Right lobe of liver (tissue), 6 donors: ENCODE data around the gene KCNH2. TPM values are rescaled to one million over a fixed set of nuclear protein-coding genes. Genes with fewer than 3 reads are reported as not detected.
A peak's percentile ranks its signal among the peaks of the same experiment; 100 is the strongest.

Experiments used
- ATAC-seq, 4 donors: fragments of 200-7000 bp; cut with Tn5 transposase; one replicate each; pipeline ENCODE4 v1.9.1; 2020; ENCODE audit warnings: mild to moderate bottlenecking in 4 of 4, moderate library complexity in 4 of 4
- DNase-seq, 3 donors: peaks; one replicate each; pipeline ENCODE4 v3.0.0-alpha.2; 2020
- H3K27ac ChIP-seq, 3 donors: fragments of 200-600 bp; one replicate each; pipeline ENCODE4 v1.8.0; 2022
- H3K27me3 ChIP-seq, 2 donors: fragments of 200-600 bp; one replicate each; pipeline ENCODE4 v1.8.0; 2022
- H3K36me3 ChIP-seq, 4 donors: fragments of 200-600 bp; sonication (generic) in 1 of 4; one replicate each; pipeline versions ENCODE4 v1.5.1 to v1.8.0; 2017 to 2022; ENCODE audit warnings: control low read depth in 1 of 4
- H3K4me1 ChIP-seq, 4 donors: fragments of 200-600 bp; sonication (generic) in 1 of 4; one replicate each; pipeline versions ENCODE4 v1.5.1 to v1.8.0; 2017 to 2022; ENCODE audit warnings: control low read depth in 1 of 4
- H3K4me3 ChIP-seq, 3 donors: fragments of 200-600 bp; one replicate each; pipeline ENCODE4 v1.8.0; 2022
- H3K9me3 ChIP-seq, 4 donors: fragments of 200-600 bp; sonication (generic) in 1 of 4; one replicate each; pipeline versions ENCODE4 v1.5.1 to v1.8.0; 2017 to 2022; ENCODE audit warnings: control low read depth in 1 of 4
- CTCF ChIP-seq, 4 donors: fragments of 200-600 bp in 3 of 4; fragments of 450-650 bp in 1 of 4; IDR thresholded peaks; one replicate each; pipeline versions ENCODE4 v1.5.1 to v1.8.0; 2016 to 2022; ENCODE audit warnings: antibody characterized with exemption in 4 of 4, mild to moderate bottlenecking in 2 of 4
- POLR2A ChIP-seq: fragments of 450-650 bp; IDR thresholded peaks from one replicate; pipeline ENCODE4 v1.6.1; 2017; ENCODE audit warnings: antibody characterized with exemption, mild to moderate bottlenecking
- WGBS: methylation state at CpG from one replicate; pipeline ENCODE4 v1.1.6; 2018; ENCODE audit warnings: low coverage, low lambda C conversion rate; ENCODE audit not compliant: insufficient coverage; ENCODE audit errors: missing lambda C conversion rate; 5-methylcytosine and 5-hydroxymethylcytosine counted together
- intact Hi-C, 2 donors: fragments of 100-400 bp; cut with DNase I; formaldehyde crosslinking; loops; one replicate each; pipeline versions ENCODE4 v1.11.2 to v1.14.1; 2022
- total RNA-seq, 6 experiments: library from RNA; depleted of rRNA in 2 of 6; stranded (reverse); fragments of >200 nt in 2 of 6; fragmentation: NEBNext Ultra II Directional in 3 of 6; extraction: Animal tissue kit (Norgen Biotek cat#: 25700) in 3 of 6; gene quantifications; one replicate each; pipeline versions ENCODE4 v1.1.0 to v1.2.4, GENCODE V29; 2016 to 2023
- donor health status: DM: no; HTN: yes; CAD: no.
- donor health status: DM: no; HTN: no; CAD: no.
- donor health status: DM: no; HTN: no; CAD: no.
- donor health status: DM: no; HTN: yes; CAD: no.
- donor health status: DM: no; HTN: yes; CAD: no.

KCNH2 gene
- total RNA-seq, 6 experiments from 2014 or later: 0.11 to 0.69 (median 0.18) TPM; not detected in 1

DNA sequence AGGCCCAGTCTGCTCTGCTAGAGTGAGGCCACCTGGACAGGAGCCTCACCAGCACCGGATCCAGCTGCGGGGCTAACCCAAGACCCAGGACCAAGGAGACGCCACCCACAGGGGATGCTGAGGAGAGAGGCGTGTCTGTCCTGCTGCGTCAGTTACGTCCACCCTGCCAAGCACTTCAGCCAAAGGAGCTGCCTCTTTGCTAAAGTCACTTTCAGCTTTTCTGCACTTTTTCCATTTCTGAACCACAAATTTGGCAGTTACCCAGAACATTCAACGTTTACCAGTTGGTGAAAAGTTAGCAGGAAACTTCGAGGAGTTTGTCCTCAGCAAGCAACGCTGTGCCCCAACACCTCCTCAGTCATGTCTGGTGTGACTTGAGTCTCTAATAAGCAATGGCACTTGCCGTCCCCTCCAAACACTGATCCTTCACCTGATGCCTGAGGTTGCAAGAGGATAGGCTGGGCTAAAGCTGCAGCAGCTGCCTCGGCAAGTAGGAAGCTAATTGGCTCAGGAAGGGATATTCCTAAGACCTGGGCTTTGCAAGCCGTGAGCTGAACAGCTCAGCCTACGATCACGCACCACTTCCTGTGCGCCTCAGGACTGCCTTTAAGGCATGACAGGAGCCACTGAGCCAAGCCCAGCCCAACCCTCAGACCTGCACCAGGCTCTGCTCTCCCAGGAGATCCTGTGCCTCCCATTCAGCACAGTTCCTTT, 40.1 kb downstream of the KCNH2 start:
- no peak for TF ChIP-seq POLR2A
- Histone ChIP-seq H3K27me3 (no peaks in the 10 kb centered on the region), H3K4me1 (no peaks in the 10 kb centered on the region), H3K27ac (no peak overlapping the region), H3K9me3 (no peaks in the 10 kb centered on the region), H3K4me3 (no peak overlapping the region), H3K36me3 (no peaks in the 10 kb centered on the region)
- ATAC-seq (no peak), DNase-seq (peak in 1 of 3 donors; percentile 47)
- WGBS: 21% methylated on average over 9 of the region's 15 CpGs
- intact Hi-C loops: no loop called here

- DNase-seq (peak in 1 of 3 donors; percentile 7), ATAC-seq (no peak)
- Histone ChIP-seq H3K27ac (no peak overlapping the region), H3K4me1 (no peaks in the 10 kb centered on the region), H3K4me3 (no peak overlapping the region), H3K9me3 (no peaks in the 10 kb centered on the region), H3K36me3 (no peaks in the 10 kb centered on the region), H3K27me3 (no peaks in the 10 kb centered on the region)
- 66% methylated on average over 5 of the region's 9 CpGs for WGBS
- intact Hi-C loops: no loop called here
- no peak for TF ChIP-seq CTCF (IDR thresholded peaks at IDR 0.05)
- TF ChIP-seq POLR2A: no peak
Measured at GRCh38 chr7:150936018-150936417, 42.1 kb downstream of the KCNH2 start.

GRCh38 chr7:150935149-150935548, 43.0 kb downstream of the KCNH2 start:
- H3K27me3 ChIP-seq: no peaks in the 10 kb centered on the region
- peak in 1 of 3 donors; percentile 18 for DNase-seq
- ATAC-seq: no peak
- WGBS: 62% methylated on average over 4 of the region's 4 CpGs
- H3K36me3 ChIP-seq: no peaks in the 10 kb centered on the region
- H3K4me3 ChIP-seq: no peak overlapping the region
- no peak overlapping the region for H3K27ac ChIP-seq
- no peaks in the 10 kb centered on the region for H3K4me1 ChIP-seq
- H3K9me3 ChIP-seq: no peaks in the 10 kb centered on the region
- intact Hi-C loops: no loop called here
- TF ChIP-seq CTCF (IDR thresholded peaks at IDR 0.05) (no peak), POLR2A (no peak)

DNA sequence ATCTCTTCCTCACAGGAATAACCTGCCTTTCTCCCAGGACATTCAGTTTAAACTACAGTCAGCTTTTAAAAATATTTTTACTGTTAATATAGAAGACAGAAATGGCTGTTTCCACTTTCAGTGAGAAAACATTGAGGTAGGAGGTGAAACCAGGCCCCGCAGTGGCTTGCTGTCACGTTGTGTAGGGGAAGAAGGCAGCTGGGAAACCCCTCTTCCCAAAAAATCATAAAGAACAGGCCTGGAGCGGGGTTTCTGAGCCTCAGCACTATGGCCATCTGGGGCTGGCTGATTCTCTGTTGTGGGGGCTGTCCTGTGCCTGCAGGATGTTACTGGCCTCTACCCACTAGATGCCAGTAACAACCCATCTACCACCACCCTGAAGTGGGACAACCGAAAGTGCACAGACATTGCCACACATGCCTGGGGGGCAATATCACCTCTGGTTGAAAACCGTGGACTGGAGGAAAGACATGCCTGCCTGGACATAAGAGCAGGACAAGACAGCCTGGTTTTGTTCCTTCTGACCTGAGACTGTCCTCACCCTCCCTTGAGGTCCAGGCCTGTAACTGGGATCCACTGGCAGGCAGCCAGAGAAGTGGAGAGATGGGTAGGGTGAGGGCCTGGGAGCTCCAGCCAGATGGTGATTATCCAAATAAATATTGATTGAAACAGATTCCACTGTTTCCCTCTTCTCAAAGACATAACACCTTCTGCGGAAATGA, 43.9 kb downstream of the KCNH2 start:
- no peak for TF ChIP-seq CTCF (IDR thresholded peaks at IDR 0.05)
- TF ChIP-seq POLR2A: no peak
- Histone ChIP-seq H3K9me3 (no peaks in the 10 kb centered on the region), H3K27ac (no peak overlapping the region), H3K36me3 (no peaks in the 10 kb centered on the region), H3K27me3 (no peaks in the 10 kb centered on the region), H3K4me3 (no peak overlapping the region), H3K4me1 (no peaks in the 10 kb centered on the region)
- WGBS: 72% methylated on average over 4 of the region's 6 CpGs
- intact Hi-C loops: no loop called here
- ATAC-seq (no peak), DNase-seq (no peak)

GRCh38 chr7:150931199-150931869, 46.8 kb downstream of the KCNH2 start:
- WGBS: 39% methylated on average over 5 of the region's 7 CpGs
- no peak for DNase-seq
- no peaks in the 10 kb centered on the region for H3K27me3 ChIP-seq
- H3K4me1 ChIP-seq: no peaks in the 10 kb centered on the region
- ATAC-seq: no peak
- no peaks in the 10 kb centered on the region for H3K9me3 ChIP-seq
- H3K4me3 ChIP-seq: no peak overlapping the region
- no peaks in the 10 kb centered on the region for H3K36me3 ChIP-seq
- intact Hi-C loops: no loop called here
- no peak overlapping the region for H3K27ac ChIP-seq
- TF ChIP-seq POLR2A (no peak), CTCF (IDR thresholded peaks at IDR 0.05) (no peak)
